Measurements from ENCODE around the gene MAGEF1. TPM values are rescaled to one million over a fixed set of nuclear protein-coding genes. Genes with fewer than 3 reads are reported as not detected.

Gene MAGEF1
- total and polyA plus RNA-seq, 10 of the 15 experiments (the other 5 are each of a cell fraction or from before 2014, with no cell fraction given): 2.3 to 62.2 (median 27.1) TPM

GRCh38 chr3:184660931-184661330 lies 50.9 kb downstream of the MAGEF1 start (continued):
- TF ChIP-seq, protein P1, sequence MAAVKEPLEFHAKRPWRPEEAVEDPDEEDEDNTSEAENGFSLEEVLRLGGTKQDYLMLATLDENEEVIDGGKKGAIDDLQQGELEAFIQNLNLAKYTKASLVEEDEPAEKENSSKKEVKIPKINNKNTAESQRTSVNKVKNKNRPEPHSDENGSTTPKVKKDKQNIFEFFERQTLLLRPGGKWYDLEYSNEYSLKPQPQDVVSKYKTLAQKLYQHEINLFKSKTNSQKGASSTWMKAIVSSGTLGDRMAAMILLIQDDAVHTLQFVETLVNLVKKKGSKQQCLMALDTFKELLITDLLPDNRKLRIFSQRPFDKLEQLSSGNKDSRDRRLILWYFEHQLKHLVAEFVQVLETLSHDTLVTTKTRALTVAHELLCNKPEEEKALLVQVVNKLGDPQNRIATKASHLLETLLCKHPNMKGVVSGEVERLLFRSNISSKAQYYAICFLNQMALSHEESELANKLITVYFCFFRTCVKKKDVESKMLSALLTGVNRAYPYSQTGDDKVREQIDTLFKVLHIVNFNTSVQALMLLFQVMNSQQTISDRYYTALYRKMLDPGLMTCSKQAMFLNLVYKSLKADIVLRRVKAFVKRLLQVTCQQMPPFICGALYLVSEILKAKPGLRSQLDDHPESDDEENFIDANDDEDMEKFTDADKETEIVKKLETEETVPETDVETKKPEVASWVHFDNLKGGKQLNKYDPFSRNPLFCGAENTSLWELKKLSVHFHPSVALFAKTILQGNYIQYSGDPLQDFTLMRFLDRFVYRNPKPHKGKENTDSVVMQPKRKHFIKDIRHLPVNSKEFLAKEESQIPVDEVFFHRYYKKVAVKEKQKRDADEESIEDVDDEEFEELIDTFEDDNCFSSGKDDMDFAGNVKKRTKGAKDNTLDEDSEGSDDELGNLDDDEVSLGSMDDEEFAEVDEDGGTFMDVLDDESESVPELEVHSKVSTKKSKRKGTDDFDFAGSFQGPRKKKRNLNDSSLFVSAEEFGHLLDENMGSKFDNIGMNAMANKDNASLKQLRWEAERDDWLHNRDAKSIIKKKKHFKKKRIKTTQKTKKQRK (IDR thresholded peaks at IDR 0.05; ENCODE audit: low read depth, low read length): no peak

Other genes with a start within 250 kb of the MAGEF1 start
- not detected in 2 replicates for gene EPHB3, start 150.3 kb downstream of the MAGEF1 start, total RNA-seq (2014; rRNA removed)
- not detected in 2 replicates for gene EPHB3, start 150.3 kb downstream of the MAGEF1 start, total RNA-seq (2014; rRNA removed; fragmentation: Illumina TruSeq; extraction: Trizol)
- gene EPHB3, start 150.3 kb downstream of the MAGEF1 start, total RNA-seq (2021): 0.13 TPM in 1 of 2 replicates, not detected in the other
- gene EPHB3, start 150.3 kb downstream of the MAGEF1 start, polyA plus RNA-seq (2011; rRNA removed): not detected in 2 replicates
- not detected in 2 replicates for gene EPHB3, start 150.3 kb downstream of the MAGEF1 start, polyA plus RNA-seq (2014; fragmentation: Illumina TruSeq; extraction: Trizol)
- gene EPHB3, start 150.3 kb downstream of the MAGEF1 start, polyA plus RNA-seq (2014; fragmentation: Nextera tagmentation; extraction: Ambion mirVana): not detected
- gene EPHB3, start 150.3 kb downstream of the MAGEF1 start, polyA plus RNA-seq (2014; rRNA removed): not detected in 2 replicates
- gene EPHB3, start 150.3 kb downstream of the MAGEF1 start, polyA plus RNA-seq (2016; fragmentation: Nextera tagmentation; extraction: Ambion mirVana): under 1 TPM in 1 of 2 experiments, not detected in 1; 0.09 TPM
- 23.2 and 35.9 TPM in 2 replicates for gene VPS8, start 100.1 kb upstream of the MAGEF1 start, total RNA-seq (2014; rRNA removed)
- 34.7 and 35.5 TPM in 2 replicates for gene VPS8, start 100.1 kb upstream of the MAGEF1 start, total RNA-seq (2014; rRNA removed; fragmentation: Illumina TruSeq; extraction: Trizol)
- gene VPS8, start 100.1 kb upstream of the MAGEF1 start, total RNA-seq (2021): 27.6 and 29.3 TPM in 2 replicates
- 32.7 and 50.5 TPM in 2 replicates for gene VPS8, start 100.1 kb upstream of the MAGEF1 start, polyA plus RNA-seq (2011; rRNA removed)
- gene VPS8, start 100.1 kb upstream of the MAGEF1 start, polyA plus RNA-seq (2014; fragmentation: Illumina TruSeq; extraction: Trizol): 18.4 and 24.1 TPM in 2 replicates
- gene VPS8, start 100.1 kb upstream of the MAGEF1 start, polyA plus RNA-seq (2014; fragmentation: Nextera tagmentation; extraction: Ambion mirVana): 10 to 100 TPM in 1 of 2 experiments, 1 to 10 TPM in 1; 8.9 to 11.4 TPM
- gene VPS8, start 100.1 kb upstream of the MAGEF1 start, polyA plus RNA-seq (2014; rRNA removed): 14.5 and 17.5 TPM in 2 replicates
- gene VPS8, start 100.1 kb upstream of the MAGEF1 start, polyA plus RNA-seq (2016; fragmentation: Nextera tagmentation; extraction: Ambion mirVana): 10 to 100 TPM; 18.7 to 23.9 TPM

All from GM12878 (cell line).